GM23338 (cell line): ENCODE results near the gene FECH.

Source experiments
- CREB1 ChIP-seq: fragments of 250-450 bp; sonication (Bioruptor Pico); IDR thresholded peaks from 2 replicates; pipeline ENCODE4 v1.5.0; 2020; ENCODE audit warnings: low read depth, mild to moderate bottlenecking, moderate library complexity
- CTCF ChIP-seq, 2 experiments: fragments of 200-600 bp in 1 of 2; sonication (generic) in 1 of 2; conservative IDR thresholded peaks; 2 replicates each; pipeline versions ENCODE4 v1.5.1 to v1.6.1; 2016 to 2017; ENCODE audit warnings: antibody characterized with exemption in 2 of 2, low read depth in 2 of 2, mild to moderate bottlenecking in 2 of 2, moderate library complexity in 1 of 2
- ETS1 ChIP-seq: IDR thresholded peaks from 2 replicates; pipeline ENCODE4 v1.6.1; 2016; ENCODE audit warnings: antibody characterized with exemption
- EZH2 ChIP-seq: fragments of 200-600 bp; sonication (generic); IDR thresholded peaks from one replicate; pipeline ENCODE4 v1.8.0; 2017; ENCODE audit warnings: antibody characterized with exemption, mild to moderate bottlenecking, low read depth; ENCODE audit not compliant: unreplicated experiment
- EZH2phosphoT487 ChIP-seq: fragments of 200-600 bp; sonication (generic); IDR thresholded peaks from one replicate; pipeline ENCODE4 v1.8.1; 2018; ENCODE audit warnings: antibody characterized with exemption; ENCODE audit not compliant: unreplicated experiment
- JUNB ChIP-seq: IDR thresholded peaks from one replicate; pipeline ENCODE4 v1.6.1; 2016; ENCODE audit warnings: antibody characterized with exemption; ENCODE audit not compliant: unreplicated experiment
- POLR2AphosphoS5 ChIP-seq: IDR thresholded peaks from 2 replicates; pipeline ENCODE4 v1.6.1; 2016; ENCODE audit warnings: antibody characterized with exemption, low read depth
- REST ChIP-seq: IDR thresholded peaks from one replicate; pipeline ENCODE4 v1.6.1; 2018; ENCODE audit warnings: antibody characterized with exemption; ENCODE audit not compliant: unreplicated experiment

- TF ChIP-seq JUNB (no peak), POLR2AphosphoS5 (peak; percentile 50; the same call in 1 of the 2 replicates), CTCF (conservative IDR thresholded peaks at IDR 0.05; ENCODE audit: low read depth in 2 of 2) (no peak), REST (no peak), EZH2phosphoT487 (no peak), EZH2 (no peak), ETS1 (no peak), CREB1 (CRISPR knock-in tag) (no peak)
Measured at GRCh38 chr18:57586251-57587049, at the start of gene FECH.
